Smooth muscle cell (in vitro differentiated cells): ENCODE data around the gene SRP54. TPM values are rescaled to one million over a fixed set of nuclear protein-coding genes. Genes with fewer than 3 reads are reported as not detected.
A peak's percentile ranks its signal among the peaks of the same experiment; 100 is the strongest.

Source experiments
- DNase-seq: peaks from one replicate; lab custom pipeline; 2025; ENCODE audit not compliant: unreplicated experiment; lab: John Stamatoyannopoulos, UW
- H2AFZ ChIP-seq: fragments of 200-600 bp; sonication (generic); 2 replicates; pipeline ENCODE4 v1.6.0; 2016; ENCODE audit warnings: antibody characterized with exemption, low read depth, mild to moderate bottlenecking
- H3F3A ChIP-seq: fragments of 200-600 bp; sonication (generic); 2 replicates; pipeline ENCODE4 v1.6.0; 2017; ENCODE audit warnings: antibody characterized with exemption, low read depth
- H3K27ac ChIP-seq: fragments of 200-600 bp; sonication (generic); 2 replicates; pipeline ENCODE4 v1.5.1; 2016; ENCODE audit warnings: low read depth, mild to moderate bottlenecking
- H3K27me3 ChIP-seq: fragments of 200-600 bp; sonication (generic); 2 replicates; pipeline ENCODE4 v1.6.1; 2016; ENCODE audit warnings: low read depth, mild to moderate bottlenecking
- H3K36me3 ChIP-seq: fragments of 200-600 bp; sonication (generic); 2 replicates; pipeline ENCODE4 v1.5.1; 2016; ENCODE audit warnings: low read depth
- H3K4me1 ChIP-seq: fragments of 200-600 bp; sonication (generic); 2 replicates; pipeline ENCODE4 v1.5.1; 2016; ENCODE audit warnings: low read depth
- H3K4me2 ChIP-seq: fragments of 200-600 bp; sonication (generic); 2 replicates; pipeline ENCODE4 v1.6.0; 2016; ENCODE audit warnings: mild to moderate bottlenecking
- H3K4me3 ChIP-seq: fragments of 200-600 bp; sonication (generic); 2 replicates; pipeline ENCODE4 v1.5.1; 2016; ENCODE audit warnings: mild to moderate bottlenecking
- H3K79me2 ChIP-seq: fragments of 200-600 bp; sonication (generic); 2 replicates; pipeline ENCODE4 v1.6.0; 2016; ENCODE audit warnings: low read depth, mild to moderate bottlenecking
- H3K9ac ChIP-seq: fragments of 200-600 bp; sonication (generic); 2 replicates; pipeline ENCODE4 v1.6.0; 2016; ENCODE audit warnings: low read depth
- H3K9me3 ChIP-seq: fragments of 200-600 bp; sonication (generic); replicated peaks from 2 replicates; pipeline ENCODE4 v1.5.1; 2016; ENCODE audit warnings: low read depth
- H4K20me1 ChIP-seq: fragments of 200-600 bp; sonication (generic); 2 replicates; pipeline ENCODE4 v1.6.0; 2016; ENCODE audit warnings: low read depth
- CTCF ChIP-seq: fragments of 200-600 bp; sonication (generic); IDR thresholded peaks from 2 replicates; pipeline ENCODE4 v1.5.1; 2017; ENCODE audit warnings: borderline replicate concordance, mild to moderate bottlenecking, antibody characterized with exemption; ENCODE audit not compliant: insufficient read depth, poor library complexity, severe bottlenecking
- WGBS: methylation state at CpG from one replicate; pipeline ENCODE4 v1.1.7; 2016; ENCODE audit warnings: low lambda C conversion rate; 5-methylcytosine and 5-hydroxymethylcytosine counted together
- polyA plus RNA-seq: library from polyadenylated mRNA; unstranded; fragments of >200 nt; fragmentation: Nextera tagmentation; extraction: Ambion mirVana; gene quantifications from 2 replicates; pipeline ENCODE4 v1.2.1, GENCODE V29; 2016
- total RNA-seq: library from RNA; depleted of rRNA; stranded (reverse); fragments of >200 nt; gene quantifications from 2 replicates; pipeline ENCODE4 v1.2.3, GENCODE V29; 2014

The SRP54 gene
- total and polyA plus RNA-seq, 2 experiments from 2014 or later = 76.4 to 111 TPM

- no peak overlapping the region for H3K9ac ChIP-seq
- no peak overlapping the region for H3K4me3 ChIP-seq
- peaks cover 21% of the 10 kb centered on the region for H3K4me1 ChIP-seq
- no peaks in the 10 kb centered on the region for H3K27me3 ChIP-seq
- no peaks in the 10 kb centered on the region for H3K9me3 ChIP-seq
- peak overlapping the region; percentile 90 for H3K4me2 ChIP-seq
- H3K79me2 ChIP-seq = peaks cover 75% of the 10 kb centered on the region
- H4K20me1 ChIP-seq = peaks cover 65% of the 10 kb centered on the region
- H2AFZ ChIP-seq = no peak overlapping the region
- no peaks in the 10 kb centered on the region for H3K36me3 ChIP-seq
- no peak for TF ChIP-seq CTCF
- DNase-seq = no peak
- WGBS = 90% methylated on average over 3 of the region's 3 CpGs
- no peak overlapping the region for H3K27ac ChIP-seq
- peaks cover 5% of the 10 kb centered on the region for H3F3A ChIP-seq
These were observed 2.9 kb downstream of the SRP54 start for GRCh38 chr14:34985740-34986139.

- Histone ChIP-seq H3K4me1 (peaks cover 21% of the 10 kb centered on the region), H4K20me1 (peaks cover 80% of the 10 kb centered on the region)
- WGBS = 96% methylated on average over 3 of the region's 3 CpGs
These were observed 4.4 kb downstream of the SRP54 start for GRCh38 chr14:34987180-34987579.

GRCh38 chr14:34989762-34990161 lies 7.0 kb downstream of the SRP54 start:
- no peaks in the 10 kb centered on the region for H3K27me3 ChIP-seq
- TF ChIP-seq CTCF = no peak

More at GRCh38 chr14:34987180-34987579, 4.4 kb downstream of the SRP54 start:
- H2AFZ ChIP-seq = no peak overlapping the region
- H3K36me3 ChIP-seq = no peaks in the 10 kb centered on the region
- no peak overlapping the region for H3K27ac ChIP-seq
- no peak overlapping the region for H3K9ac ChIP-seq
- no peaks in the 10 kb centered on the region for H3K9me3 ChIP-seq
- H3K79me2 ChIP-seq = peaks cover 89% of the 10 kb centered on the region
- peaks cover 5% of the 10 kb centered on the region for H3F3A ChIP-seq
- no peak for DNase-seq
- H3K4me2 ChIP-seq = no peak overlapping the region
- no peak for TF ChIP-seq CTCF
- no peak overlapping the region for H3K4me3 ChIP-seq
- no peaks in the 10 kb centered on the region for H3K27me3 ChIP-seq

GRCh38 chr14:34993426-34993825 lies 10.6 kb downstream of the SRP54 start:
- Histone ChIP-seq H3K27ac (no peak overlapping the region), H3K27me3 (no peaks in the 10 kb centered on the region), H3K4me2 (no peak overlapping the region), H3K79me2 (peaks cover 84% of the 10 kb centered on the region), H3F3A (no peaks in the 10 kb centered on the region), H3K36me3 (no peaks in the 10 kb centered on the region), H3K4me3 (no peak overlapping the region), H4K20me1 (peaks cover 100% of the 10 kb centered on the region), H3K9ac (no peak overlapping the region), H2AFZ (no peak overlapping the region), H3K4me1 (no peaks in the 10 kb centered on the region), H3K9me3 (no peaks in the 10 kb centered on the region)
- WGBS = 100% methylated on average over 3 of the region's 3 CpGs
- DNase-seq = no peak
- no peak for TF ChIP-seq CTCF

More at GRCh38 chr14:34989762-34990161, 7.0 kb downstream of the SRP54 start:
- H3K27ac ChIP-seq = no peak overlapping the region
- H3K79me2 ChIP-seq = peaks cover 98% of the 10 kb centered on the region
- no peaks in the 10 kb centered on the region for H3K36me3 ChIP-seq
- H3K4me2 ChIP-seq = no peak overlapping the region
- H3K9me3 ChIP-seq = no peaks in the 10 kb centered on the region
- H3K4me3 ChIP-seq = no peak overlapping the region
- no peak overlapping the region for H2AFZ ChIP-seq
- no peaks in the 10 kb centered on the region for H3F3A ChIP-seq
- DNase-seq = no peak
- peaks cover 11% of the 10 kb centered on the region for H3K4me1 ChIP-seq
- H3K9ac ChIP-seq = no peak overlapping the region
- peaks cover 98% of the 10 kb centered on the region for H4K20me1 ChIP-seq
